Astrocyte of the spinal cord (primary cell): ENCODE data around the gene LTF.
"Not testable (repeated sequence)": the region's sequence is repeated elsewhere in the genome, so short reads cannot be mapped to it uniquely, and the experiment has no call there.

ENCODE experiments used
- DNase-seq: peaks from one replicate; pipeline ENCODE4 v3.0.0; 2011; ENCODE audit warnings: low read depth, low spot score
- H3K4me3 ChIP-seq: 2 replicates; pipeline ENCODE4 v1.5.1; 2011; ENCODE audit warnings: low read depth, mild to moderate bottlenecking, low read length, moderate library complexity
- CTCF ChIP-seq: IDR thresholded peaks from 2 replicates; pipeline ENCODE4 v1.5.1; 2012; ENCODE audit warnings: low read depth, mild to moderate bottlenecking, low read length, inconsistent platforms
- in situ Hi-C: cut with HindIII; loops from 2 replicates; pipeline ENCODE4 v1.10.0; 2017; ENCODE audit warnings: low sequenced_read_pairs

LTF gene

GRCh38 chr3:46497556-46498265 lies 33.0 kb upstream of the LTF start, which contains the start of gene RTP3:
Gene RTP3, plus strand, starts transcription at chr3:46497976. Its CDS starts 87 bp downstream, at chr3:46498063.
- no peak within 1 kb of the TSS for H3K4me3 ChIP-seq
- TF ChIP-seq CTCF = no peak
- in situ Hi-C loops = no loop called here
- DNase-seq = no peak

DNA sequence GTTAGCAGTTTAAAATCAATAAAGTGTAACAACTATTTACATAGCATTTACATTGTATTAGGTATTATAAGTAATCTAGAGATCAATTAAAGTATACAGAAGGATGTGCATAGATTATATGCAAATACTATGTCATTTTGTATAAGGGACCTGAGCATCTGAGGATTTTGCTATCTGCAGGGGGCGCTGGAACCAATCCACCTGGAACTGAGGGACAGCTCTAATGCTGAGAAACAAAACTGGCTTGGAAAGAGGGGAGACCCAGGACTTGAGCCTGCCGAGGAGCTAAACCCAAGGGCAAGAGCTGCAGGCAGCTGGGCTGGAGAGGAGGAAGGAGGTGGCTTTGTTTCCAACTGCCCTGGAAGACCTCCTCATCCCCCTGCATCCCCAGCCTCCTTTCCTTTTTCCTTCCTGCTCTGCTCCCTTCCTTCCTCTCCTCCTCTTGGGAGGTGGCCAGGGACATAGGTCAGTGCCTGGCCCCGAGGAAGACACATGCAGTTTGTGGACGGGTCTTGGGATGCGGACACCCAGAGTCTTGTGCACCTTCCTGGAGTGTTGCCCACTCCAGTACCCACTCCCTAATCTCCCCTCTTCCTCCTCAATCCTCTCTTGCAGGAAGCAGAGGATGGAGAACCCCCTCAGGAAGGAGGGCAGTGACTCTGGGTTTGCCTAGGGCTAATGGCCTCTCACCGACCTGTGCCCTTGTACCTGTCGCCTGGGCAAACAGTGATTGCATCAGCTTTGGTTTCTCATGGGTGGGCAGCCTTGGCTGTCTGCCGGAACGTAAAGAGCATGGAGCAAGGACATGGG lies 32.2 kb upstream of the LTF start:
- DNase-seq = no peak
- in situ Hi-C loops = no loop called here

DNA sequence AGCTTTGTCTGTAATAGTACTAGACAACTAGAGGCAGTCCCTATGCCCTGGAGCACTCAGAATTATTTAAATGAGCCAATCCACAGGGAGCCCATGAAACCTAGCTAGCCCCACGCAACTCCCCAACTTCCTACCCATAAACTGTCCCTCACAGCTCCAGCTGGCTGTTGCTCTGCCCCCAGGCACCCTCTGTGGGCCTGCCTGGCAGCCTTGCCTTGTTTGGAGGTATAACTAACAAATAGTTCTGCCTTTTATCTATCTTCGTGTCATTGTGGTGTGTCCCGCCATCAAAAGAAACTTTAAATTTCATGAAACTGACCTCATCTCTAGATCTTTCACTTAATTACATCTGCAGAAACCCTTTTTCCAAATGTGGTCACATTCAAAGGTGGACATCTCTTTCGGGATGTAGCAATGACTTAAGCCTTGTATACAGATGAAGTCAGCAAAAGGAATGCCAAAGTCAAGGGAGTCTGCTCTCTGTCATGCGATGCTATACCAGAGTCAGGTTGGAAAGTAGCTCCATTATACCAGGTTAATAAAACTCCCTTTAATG lies 31.3 kb upstream of the LTF start:
- DNase-seq = peak; percentile 67
- no peak overlapping the region for H3K4me3 ChIP-seq
- in situ Hi-C loops = no loop called here
- TF ChIP-seq CTCF = no peak

More for the DNA sequence above, 32.2 kb upstream of the LTF start:
- peak; percentile 51 for TF ChIP-seq CTCF
- no peak overlapping the region for H3K4me3 ChIP-seq

DNA sequence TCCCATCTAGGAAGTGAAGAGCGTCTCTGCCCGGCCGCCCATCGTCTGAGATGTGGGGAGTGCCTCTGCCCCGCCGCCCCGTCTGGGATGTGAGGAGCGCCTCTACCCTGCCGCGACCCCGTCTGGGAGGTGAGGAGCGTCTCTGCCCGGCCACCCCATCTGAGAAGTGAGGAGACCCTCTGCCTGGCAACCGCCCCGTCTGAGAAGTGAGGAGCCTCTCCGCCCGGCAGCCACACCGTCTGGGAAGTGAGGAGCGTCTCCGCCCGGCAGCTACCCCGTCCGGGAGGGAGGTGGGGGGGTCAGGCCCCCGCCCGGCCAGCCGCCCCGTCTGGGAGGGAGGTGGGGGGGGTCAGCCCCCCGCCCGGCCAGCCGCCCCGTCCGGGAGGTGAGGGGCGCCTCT lies 29.8 kb upstream of the LTF start:
- H3K4me3 ChIP-seq, in situ Hi-C loops: not testable (repeated sequence)

GRCh38 chr3:46492890-46493547 lies 28.3 kb upstream of the LTF start:
- no peak overlapping the region for H3K4me3 ChIP-seq
- no peak for DNase-seq
- in situ Hi-C loops = no loop called here
- TF ChIP-seq CTCF = no peak

More for the DNA sequence above, 29.8 kb upstream of the LTF start:
- not testable (repeated sequence) for DNase-seq

GRCh38 chr3:46491089-46492070 lies 26.7 kb upstream of the LTF start:
- TF ChIP-seq CTCF = no peak
- no peak overlapping the region for H3K4me3 ChIP-seq
- DNase-seq = no peak
- in situ Hi-C loops = no loop called here
